CD4-positive, alpha-beta memory T cell (primary cell): ENCODE measurements around the gene SKP1. TPM values are rescaled to one million over a fixed set of nuclear protein-coding genes. Genes with fewer than 3 reads are reported as not detected.

Experiments
- CTCF ChIA-PET: fragments of 350-600 bp; sonication (Branson Sonifier 250); formaldehyde crosslinking; loops from one replicate; lab custom pipeline; 2021; ENCODE audit warnings: inconsistent platforms; ENCODE audit not compliant: partially characterized antibody; lab: Charles Lee
- POLR2A ChIA-PET: fragments of 350-600 bp; sonication (Branson Sonifier 250); formaldehyde crosslinking; loops from one replicate; lab custom pipeline; 2021; ENCODE audit not compliant: partially characterized antibody; lab: Charles Lee
- DNase-seq, 5 donors: peaks; one replicate each; pipeline versions ENCODE4 v3.0.0 to v3.0.0-alpha.2; 2020 to 2022; ENCODE audit warnings: mixed read lengths in 1 of 5
- H3K27ac ChIP-seq: one replicate; pipeline ENCODE4 v1.7.0; 2013; ENCODE audit warnings: low read depth, low read length
- H3K27me3 ChIP-seq: 2 replicates; pipeline ENCODE4 v1.7.0; 2013; ENCODE audit warnings: mild to moderate bottlenecking, low read length, moderate library complexity; ENCODE audit not compliant: insufficient read depth
- H3K36me3 ChIP-seq: 2 replicates; pipeline ENCODE4 v1.7.0; 2013; ENCODE audit warnings: mild to moderate bottlenecking, low read length, moderate library complexity; ENCODE audit not compliant: insufficient read depth
- H3K4me1 ChIP-seq: 2 replicates; pipeline ENCODE4 v1.7.0; 2013; ENCODE audit warnings: mild to moderate bottlenecking, low read length, moderate library complexity; ENCODE audit not compliant: insufficient read depth
- H3K4me3 ChIP-seq, 2 donors: one replicate each; pipeline ENCODE4 v1.7.0; 2013; ENCODE audit warnings: low read length in 2 of 2, mild to moderate bottlenecking in 1 of 2
- H3K9me3 ChIP-seq, 2 donors: one replicate each; pipeline ENCODE4 v1.7.0; 2013; ENCODE audit warnings: low read length in 2 of 2, control low read depth in 1 of 2; ENCODE audit not compliant: control insufficient read depth in 1 of 2
- H3K27ac Mint-ChIP-seq, 7 donors: one replicate each; pipeline ENCODE4 v1.8.0; 2020 to 2021; ENCODE audit warnings: mixed read lengths in 7 of 7, mild to moderate bottlenecking in 6 of 7, inconsistent platforms in 3 of 7, moderate library complexity in 3 of 7
- H3K27me3 Mint-ChIP-seq, 2 donors: one replicate each; pipeline ENCODE4 v1.8.0; 2020 to 2021; ENCODE audit warnings: mixed read lengths in 2 of 2
- H3K36me3 Mint-ChIP-seq, 2 donors: one replicate each; pipeline ENCODE4 v1.8.0; 2020 to 2021; ENCODE audit warnings: mixed read lengths in 2 of 2, inconsistent platforms in 1 of 2, mild to moderate bottlenecking in 1 of 2
- H3K4me1 Mint-ChIP-seq, 4 donors: one replicate each; pipeline ENCODE4 v1.8.0; 2020 to 2021; ENCODE audit warnings: mixed read lengths in 4 of 4, mild to moderate bottlenecking in 1 of 4
- H3K4me3 Mint-ChIP-seq, 8 donors: one replicate each; pipeline ENCODE4 v1.8.0; 2020 to 2021; ENCODE audit warnings: mixed read lengths in 8 of 8, mild to moderate bottlenecking in 7 of 8, moderate library complexity in 6 of 8, inconsistent platforms in 3 of 8
- H3K9me3 Mint-ChIP-seq, 8 donors: one replicate each; pipeline ENCODE4 v1.8.0; 2020 to 2021; ENCODE audit warnings: mixed read lengths in 8 of 8, mild to moderate bottlenecking in 5 of 8, inconsistent platforms in 3 of 8, moderate library complexity in 1 of 8
- intact Hi-C: fragments of 100-400 bp; cut with micrococcal nuclease; formaldehyde crosslinking; loops from one replicate; pipeline ENCODE4 v1.15.1; 2023
- polyA plus RNA-seq, 2 donors: library from polyadenylated mRNA; unstranded; fragments of 300-500 nt; fragmentation: Illumina TruSeq; gene quantifications; one replicate each; pipeline ENCODE4 v1.2.3, GENCODE V29; 2021
- total RNA-seq, 2 experiments: library from RNA; stranded (reverse); gene quantifications; one replicate each; pipeline ENCODE4 v1.2.3, GENCODE V29; 2021

SKP1 gene
- total and polyA plus RNA-seq, 4 experiments from 2014 or later: 234 to 1,639 (median 661) TPM

DNA sequence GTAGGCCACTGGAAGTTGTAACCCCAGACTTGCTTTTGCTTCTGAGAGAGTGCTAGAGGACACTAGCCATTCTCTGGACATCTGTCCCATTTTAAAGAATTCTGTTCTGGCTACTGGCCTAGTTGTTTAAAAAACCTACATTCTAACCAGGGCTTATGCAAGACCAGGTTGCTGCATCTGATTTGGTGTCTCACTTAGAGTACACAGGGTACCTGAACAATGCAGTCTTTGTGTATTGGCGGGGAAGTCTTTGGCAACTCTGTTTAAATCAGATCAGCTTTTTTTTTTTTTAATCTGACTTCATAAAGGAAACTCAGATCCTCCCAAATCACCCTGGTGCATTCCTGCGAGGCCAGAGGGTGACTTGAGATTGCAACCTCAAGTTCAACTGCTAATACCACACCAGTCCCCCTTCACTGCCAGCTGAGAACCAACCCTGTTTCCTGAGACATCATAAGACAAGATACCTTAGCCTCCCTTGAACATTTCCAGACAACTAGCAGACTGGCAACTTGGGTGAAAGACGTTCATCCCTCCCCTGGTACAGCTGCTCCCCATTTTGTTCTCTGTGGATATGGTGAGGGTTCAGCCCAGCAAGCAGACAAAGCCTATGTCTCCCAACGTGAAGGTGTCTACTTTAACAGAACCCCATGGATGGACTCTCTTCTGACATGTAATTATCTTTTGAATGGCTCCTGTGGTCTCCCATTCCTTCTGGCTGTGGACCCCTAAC is 27.0 kb downstream of the SKP1 start:
- peaks cover 50% of the 10 kb centered on the region for H3K4me1 ChIP-seq
- no peak for DNase-seq
- H3K27me3 ChIP-seq: no peaks in the 10 kb centered on the region
- intact Hi-C loops: loop anchor here (2.0 kb wide), 1 partner anchor 27 kb away; the partner anchor contains the start of gene SKP1
- ChIA-PET POLR2A (interaction anchor here (0.6 to 23.7 kb wide), 15 partner anchors 11 to 151 kb away, joined by 3 to 313 read pairs (median 9); partner anchors contain the start of genes SKP1 and VDAC1), CTCF (interaction anchor here (1.1 to 25.4 kb wide), 8 partner anchors 7 to 123 kb away, joined by 3 to 603 read pairs (median 4); no protein-coding TSS in a partner anchor)
- Mint-ChIP-seq H3K27me3 (no peaks in the 10 kb centered on the region), H3K4me1 (peaks cover 43 to 79% (median 54%) of the 10 kb centered on the region in 4 donors), H3K27ac (peak overlapping the region; percentile 82 to 98 (median 89)), H3K4me3 (peak overlapping the region in 2 of 8 donors; percentile 25 to 34), H3K36me3 (peaks cover 46 to 80% of the 10 kb centered on the region in 2 donors), H3K9me3 (peaks cover 0 to 1% (median 0%) of the 10 kb centered on the region in 8 donors)
- H3K36me3 ChIP-seq: peaks cover 62% of the 10 kb centered on the region
- no peaks in the 10 kb centered on the region for H3K9me3 ChIP-seq
- peak overlapping the region; percentile 18 for H3K27ac ChIP-seq
- no peak overlapping the region for H3K4me3 ChIP-seq

DNA sequence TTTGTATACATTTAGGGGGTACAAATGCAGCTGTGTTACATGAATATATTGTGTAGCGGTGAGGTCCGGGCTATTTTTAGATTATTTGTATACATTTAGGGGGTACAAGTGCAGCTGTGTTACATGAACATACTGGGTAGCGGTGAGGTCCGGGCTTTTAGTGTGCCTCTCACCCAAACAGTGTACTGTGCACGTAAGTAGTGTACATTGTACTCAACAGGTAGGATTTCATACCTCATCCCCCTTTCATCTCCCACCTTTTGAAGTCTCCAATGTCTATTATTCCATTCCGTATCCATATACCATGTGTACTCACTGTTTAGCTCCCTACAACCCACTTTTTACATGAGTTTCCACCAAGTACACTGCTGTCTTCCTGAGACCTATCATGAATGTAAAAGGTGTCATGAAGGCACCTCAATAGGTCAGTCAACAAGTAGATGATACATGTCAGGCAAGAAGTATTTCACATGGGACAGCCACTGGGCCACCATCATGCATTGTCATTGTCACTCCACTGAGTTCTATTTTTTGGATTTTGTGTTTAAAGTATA is 27.7 kb downstream of the SKP1 start:
- Histone ChIP-seq H3K27me3 (no peaks in the 10 kb centered on the region), H3K36me3 (peaks cover 69% of the 10 kb centered on the region), H3K4me1 (peaks cover 48% of the 10 kb centered on the region), H3K9me3 (no peaks in the 10 kb centered on the region), H3K27ac (no peak overlapping the region), H3K4me3 (no peak overlapping the region)
- Mint-ChIP-seq H3K27ac (peak overlapping the region; percentile 38 to 98 (median 87)), H3K4me3 (peak overlapping the region in 3 of 8 donors; percentile 17 to 52 (median 51)), H3K9me3 (peaks cover 0 to 4% (median 0%) of the 10 kb centered on the region in 8 donors), H3K36me3 (peaks cover 49 to 83% of the 10 kb centered on the region in 2 donors), H3K4me1 (peaks cover 40 to 76% (median 53%) of the 10 kb centered on the region in 4 donors), H3K27me3 (no peaks in the 10 kb centered on the region)
- intact Hi-C loops: loop anchor here (2.0 kb wide), 1 partner anchor 28 kb away; the partner anchor contains the start of gene SKP1
- POLR2A ChIA-PET: interaction anchor here (0.6 to 23.7 kb wide), 14 partner anchors 11 to 175 kb away, joined by 3 to 313 read pairs (median 6); partner anchors contain the start of gene SKP1
- DNase-seq: no peak
- CTCF ChIA-PET: interaction anchor here (1.4 to 25.4 kb wide), 3 partner anchors 9 to 111 kb away, joined by 3 to 603 read pairs (median 11); no protein-coding TSS in a partner anchor

DNA sequence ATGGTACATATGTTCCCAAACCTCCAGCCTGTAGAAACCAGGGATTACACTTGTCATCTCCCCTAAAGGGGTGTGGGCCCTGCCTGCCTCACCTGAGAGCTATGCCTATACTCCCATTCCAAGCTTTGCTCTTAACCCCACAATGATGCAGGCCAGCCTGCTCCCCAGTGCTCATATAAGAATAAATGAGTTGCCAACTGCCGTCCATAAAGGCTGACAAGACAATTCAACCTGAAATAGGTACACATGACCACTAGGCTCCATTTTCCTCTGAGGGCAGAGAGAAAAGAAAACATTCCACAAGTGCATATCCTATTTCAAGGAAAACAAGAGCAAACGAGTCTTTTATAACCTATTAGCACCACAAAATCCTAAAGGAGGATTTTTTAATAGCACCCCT is 28.4 kb downstream of the SKP1 start:
- H3K4me1 ChIP-seq: peaks cover 41% of the 10 kb centered on the region
- Mint-ChIP-seq H3K27me3 (no peaks in the 10 kb centered on the region), H3K4me3 (peak overlapping the region in 1 of 8 donors; percentile 10), H3K4me1 (peaks cover 33 to 69% (median 50%) of the 10 kb centered on the region in 4 donors), H3K9me3 (peaks cover 0 to 4% (median 0%) of the 10 kb centered on the region in 8 donors), H3K27ac (peak overlapping the region in 6 of 7 donors; percentile 14 to 98 (median 74)), H3K36me3 (peaks cover 43 to 83% of the 10 kb centered on the region in 2 donors)
- no peak overlapping the region for H3K27ac ChIP-seq
- POLR2A ChIA-PET: interaction anchor here (1.0 to 23.7 kb wide), 9 partner anchors 8 to 174 kb away, joined by 3 to 313 read pairs (median 15); partner anchors contain the start of gene SKP1
- CTCF ChIA-PET: interaction anchor here (1.4 to 25.4 kb wide), 6 partner anchors 8 to 111 kb away, joined by 3 to 603 read pairs (median 10); no protein-coding TSS in a partner anchor
- no peaks in the 10 kb centered on the region for H3K27me3 ChIP-seq
- intact Hi-C loops: loop anchor here (2.0 kb wide), 1 partner anchor 28 kb away; the partner anchor contains the start of gene SKP1
- H3K9me3 ChIP-seq: no peaks in the 10 kb centered on the region
- peaks cover 69% of the 10 kb centered on the region for H3K36me3 ChIP-seq
- no peak for DNase-seq
- H3K4me3 ChIP-seq: no peak overlapping the region

DNA sequence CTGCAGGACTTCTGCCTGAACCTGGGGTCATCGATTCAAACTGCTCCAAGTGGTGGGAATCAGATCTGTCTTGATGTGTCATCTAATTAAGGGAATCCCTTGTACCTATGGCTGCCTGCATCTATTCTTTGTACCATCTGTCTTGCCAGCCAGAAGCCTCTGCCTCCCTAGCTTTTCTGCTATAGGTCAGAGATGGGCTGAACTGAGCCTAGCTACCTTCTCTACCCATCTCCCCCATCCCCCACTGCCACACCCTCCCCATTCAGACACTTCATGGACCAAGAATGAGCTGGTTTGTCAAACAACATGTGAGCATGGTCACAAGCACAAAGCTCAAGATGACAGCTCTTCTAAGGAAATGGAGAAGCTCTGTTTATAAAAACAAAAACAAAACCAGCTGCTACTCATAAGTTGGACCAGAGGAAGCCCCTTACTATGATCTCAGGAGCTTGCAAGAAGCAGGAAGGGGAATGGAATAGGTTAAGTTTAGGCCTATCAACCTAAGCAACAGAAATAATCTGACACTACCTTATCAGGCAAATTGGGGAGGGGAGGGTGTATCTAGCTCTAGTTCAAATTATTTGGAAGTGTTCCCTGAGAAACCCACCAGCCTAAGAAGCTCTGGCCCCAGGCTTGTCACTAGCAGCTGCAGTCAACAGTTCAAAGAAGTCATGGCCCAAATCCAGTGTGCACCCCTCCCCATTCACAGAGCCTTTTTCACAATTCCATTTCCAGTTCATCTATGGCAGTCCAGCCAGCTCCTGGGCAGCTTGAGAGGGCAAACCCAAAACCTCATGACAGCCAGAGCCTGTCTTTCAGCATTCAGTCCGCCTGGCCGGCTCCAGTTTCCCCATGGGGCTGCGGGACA is 29.9 kb downstream of the SKP1 start:
- Histone ChIP-seq H3K36me3 (peaks cover 74% of the 10 kb centered on the region), H3K4me3 (no peak overlapping the region), H3K9me3 (no peaks in the 10 kb centered on the region), H3K27me3 (no peaks in the 10 kb centered on the region), H3K4me1 (peaks cover 27% of the 10 kb centered on the region), H3K27ac (no peak overlapping the region)
- DNase-seq: no peak
- H3K9me3 Mint-ChIP-seq: peaks cover 0 to 4% (median 0%) of the 10 kb centered on the region in 8 donors
- intact Hi-C loops: loop anchor here (1.0 kb wide), 1 partner anchor 47 kb away; no protein-coding TSS in a partner anchor
- ChIA-PET CTCF (interaction anchor here (0.7 to 25.4 kb wide), 13 partner anchors 9 to 185 kb away, joined by 3 to 603 read pairs (median 4); no protein-coding TSS in a partner anchor), POLR2A (interaction anchor here (0.8 to 23.7 kb wide), 11 partner anchors 9 to 143 kb away, joined by 3 to 313 read pairs (median 4); partner anchors contain the start of genes PPP2CA and SKP1)
- H3K36me3 Mint-ChIP-seq: peaks cover 45 to 84% of the 10 kb centered on the region in 2 donors
- peak overlapping the region in 6 of 7 donors; percentile 63 to 98 (median 84) for H3K27ac Mint-ChIP-seq
- H3K4me3 Mint-ChIP-seq: no peak overlapping the region
- no peaks in the 10 kb centered on the region for H3K27me3 Mint-ChIP-seq
- H3K4me1 Mint-ChIP-seq: peaks cover 30 to 69% (median 46%) of the 10 kb centered on the region in 4 donors

DNA sequence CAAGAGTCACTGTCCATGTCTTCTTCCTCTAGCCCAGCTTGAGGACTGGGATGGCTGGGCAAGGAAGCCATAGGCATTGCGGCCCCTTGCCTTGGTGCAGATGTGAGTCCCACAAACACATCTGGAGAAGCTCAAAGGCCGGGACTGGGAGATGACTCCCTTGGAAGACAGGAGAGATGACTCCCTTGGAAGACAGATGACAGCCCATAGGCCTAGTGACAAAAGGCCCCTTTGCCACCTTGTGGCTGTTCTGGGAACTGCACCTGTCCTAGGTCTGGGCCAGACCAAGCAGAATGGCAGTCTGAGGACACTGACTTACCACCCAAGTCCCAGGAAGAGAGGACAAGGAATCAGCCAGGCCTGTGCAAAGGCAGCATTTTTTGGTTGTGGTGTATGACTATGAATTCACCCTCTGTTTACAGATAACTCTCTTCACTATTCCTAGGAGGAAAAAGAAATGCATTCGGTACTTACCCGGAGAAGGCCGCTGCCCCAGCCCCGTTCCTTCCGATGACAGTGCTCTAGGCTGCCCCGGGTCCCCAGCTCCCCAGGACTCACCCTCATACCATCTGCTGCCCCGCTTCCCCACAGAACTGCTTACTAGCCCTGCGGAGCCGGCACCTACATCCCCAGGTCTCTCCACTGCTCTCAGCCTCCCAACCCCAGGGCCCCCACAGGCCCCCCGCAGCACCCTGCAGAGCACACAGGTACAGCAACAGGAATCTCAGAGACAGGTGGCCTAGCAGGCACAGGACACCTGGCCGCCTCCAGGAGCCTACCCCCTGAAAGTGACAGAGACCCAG is 30.8 kb downstream of the SKP1 start:
- ChIA-PET POLR2A (interaction anchor here (0.6 to 23.7 kb wide), 15 partner anchors 10 to 114 kb away, joined by 3 to 313 read pairs (median 4); partner anchors contain the start of genes PPP2CA and SKP1), CTCF (interaction anchor here (0.8 to 25.4 kb wide), 15 partner anchors 8 to 144 kb away, joined by 3 to 603 read pairs (median 5); no protein-coding TSS in a partner anchor)
- Histone ChIP-seq H3K27me3 (no peaks in the 10 kb centered on the region), H3K27ac (no peak overlapping the region), H3K4me3 (no peak overlapping the region), H3K4me1 (peaks cover 24% of the 10 kb centered on the region), H3K9me3 (no peaks in the 10 kb centered on the region), H3K36me3 (peaks cover 78% of the 10 kb centered on the region)
- peak overlapping the region; percentile 11 to 98 (median 89) for H3K27ac Mint-ChIP-seq
- peak overlapping the region in 2 of 8 donors; percentile 26 to 30 for H3K4me3 Mint-ChIP-seq
- H3K9me3 Mint-ChIP-seq: peaks cover 0 to 4% (median 0%) of the 10 kb centered on the region in 8 donors
- intact Hi-C loops: loop anchor here (1.0 kb wide), 4 partner anchors 14 to 107 kb away; no protein-coding TSS in a partner anchor
- H3K27me3 Mint-ChIP-seq: no peaks in the 10 kb centered on the region
- peaks cover 26 to 70% (median 44%) of the 10 kb centered on the region in 4 donors for H3K4me1 Mint-ChIP-seq
- peaks cover 49 to 88% of the 10 kb centered on the region in 2 donors for H3K36me3 Mint-ChIP-seq
- DNase-seq: peak; percentile 74 to 83 (median 77)
